Chondrocyte (in vitro differentiated cells): ENCODE measurements around the gene TICAM2. TPM values are rescaled to one million over a fixed set of nuclear protein-coding genes. Genes with fewer than 3 reads are reported as not detected.

ENCODE experiments used
- DNase-seq: peaks from one replicate; pipeline ENCODE4 v3.0.0; 2021; ENCODE audit warnings: mixed read lengths, low spot score
- H3K27ac Mint-ChIP-seq: one replicate; pipeline ENCODE4 v1.8.0; 2021; ENCODE audit warnings: mild to moderate bottlenecking, moderate library complexity, mixed read lengths; ENCODE audit not compliant: unreplicated experiment
- H3K27me3 Mint-ChIP-seq: 2 replicates; pipeline ENCODE4 v1.8.0; 2021; ENCODE audit warnings: low read depth, mixed read lengths
- H3K36me3 Mint-ChIP-seq: 2 replicates; pipeline ENCODE4 v1.8.0; 2021; ENCODE audit warnings: low read depth, mixed read lengths
- H3K4me1 Mint-ChIP-seq: 2 replicates; pipeline ENCODE4 v1.8.0; 2021; ENCODE audit warnings: low read depth, mild to moderate bottlenecking, mixed read lengths
- H3K4me3 Mint-ChIP-seq: one replicate; pipeline ENCODE4 v1.8.0; 2021; ENCODE audit warnings: mild to moderate bottlenecking, moderate library complexity, mixed read lengths; ENCODE audit not compliant: unreplicated experiment
- H3K9me3 Mint-ChIP-seq: 2 replicates; pipeline ENCODE4 v1.8.0; 2021; ENCODE audit warnings: low read depth, mixed read lengths
- total RNA-seq: library from RNA; stranded (reverse); gene quantifications from 3 replicates; pipeline ENCODE4 v1.2.1, GENCODE V29; 2021
- TF ChIP-seq, protein P1 (sequence below): fragments of 200-600 bp; sonication (generic); IDR thresholded peaks from 2 replicates; pipeline ENCODE4 v1.5.0; 2021; ENCODE audit warnings: antibody characterized with exemption, mild to moderate bottlenecking, moderate library complexity

The TICAM2 gene
- total RNA-seq, 1 donor from 2014 or later: 4.7 TPM

DNA sequence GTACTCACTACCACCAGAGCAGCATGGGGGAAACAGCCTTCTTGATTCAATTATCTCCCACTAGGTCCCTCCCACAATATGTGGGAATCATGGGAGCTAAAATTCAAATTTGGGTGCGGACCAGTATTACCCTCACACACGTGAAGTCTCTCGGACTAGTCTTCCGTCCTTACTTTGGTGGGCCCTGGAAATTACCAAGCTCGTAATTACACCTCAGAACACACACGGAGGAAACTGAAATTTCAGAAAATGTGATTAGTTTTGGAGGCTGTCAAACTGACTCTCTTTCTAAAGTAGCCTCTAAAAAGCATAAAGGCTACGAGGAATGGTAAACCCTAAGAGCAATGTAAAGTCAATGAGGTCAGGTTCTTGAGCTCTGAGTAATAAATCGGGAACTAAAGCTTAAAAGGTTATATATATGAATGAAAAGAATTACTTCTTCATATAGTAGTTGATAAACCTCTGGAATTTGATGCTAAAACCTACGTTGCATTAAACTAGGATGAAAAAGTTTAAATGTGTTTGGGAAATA is 56.9 kb downstream of the TICAM2 start:
- TF ChIP-seq, protein P1, sequence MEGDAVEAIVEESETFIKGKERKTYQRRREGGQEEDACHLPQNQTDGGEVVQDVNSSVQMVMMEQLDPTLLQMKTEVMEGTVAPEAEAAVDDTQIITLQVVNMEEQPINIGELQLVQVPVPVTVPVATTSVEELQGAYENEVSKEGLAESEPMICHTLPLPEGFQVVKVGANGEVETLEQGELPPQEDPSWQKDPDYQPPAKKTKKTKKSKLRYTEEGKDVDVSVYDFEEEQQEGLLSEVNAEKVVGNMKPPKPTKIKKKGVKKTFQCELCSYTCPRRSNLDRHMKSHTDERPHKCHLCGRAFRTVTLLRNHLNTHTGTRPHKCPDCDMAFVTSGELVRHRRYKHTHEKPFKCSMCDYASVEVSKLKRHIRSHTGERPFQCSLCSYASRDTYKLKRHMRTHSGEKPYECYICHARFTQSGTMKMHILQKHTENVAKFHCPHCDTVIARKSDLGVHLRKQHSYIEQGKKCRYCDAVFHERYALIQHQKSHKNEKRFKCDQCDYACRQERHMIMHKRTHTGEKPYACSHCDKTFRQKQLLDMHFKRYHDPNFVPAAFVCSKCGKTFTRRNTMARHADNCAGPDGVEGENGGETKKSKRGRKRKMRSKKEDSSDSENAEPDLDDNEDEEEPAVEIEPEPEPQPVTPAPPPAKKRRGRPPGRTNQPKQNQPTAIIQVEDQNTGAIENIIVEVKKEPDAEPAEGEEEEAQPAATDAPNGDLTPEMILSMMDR: no peak
- H3K27ac Mint-ChIP-seq: no peak overlapping the region
- no peaks in the 10 kb centered on the region for H3K27me3 Mint-ChIP-seq
- H3K9me3 Mint-ChIP-seq: no peaks in the 10 kb centered on the region
- no peak overlapping the region for H3K4me3 Mint-ChIP-seq
- H3K36me3 Mint-ChIP-seq: no peaks in the 10 kb centered on the region
- no peak for DNase-seq
- H3K4me1 Mint-ChIP-seq: peaks cover 26% of the 10 kb centered on the region

DNA sequence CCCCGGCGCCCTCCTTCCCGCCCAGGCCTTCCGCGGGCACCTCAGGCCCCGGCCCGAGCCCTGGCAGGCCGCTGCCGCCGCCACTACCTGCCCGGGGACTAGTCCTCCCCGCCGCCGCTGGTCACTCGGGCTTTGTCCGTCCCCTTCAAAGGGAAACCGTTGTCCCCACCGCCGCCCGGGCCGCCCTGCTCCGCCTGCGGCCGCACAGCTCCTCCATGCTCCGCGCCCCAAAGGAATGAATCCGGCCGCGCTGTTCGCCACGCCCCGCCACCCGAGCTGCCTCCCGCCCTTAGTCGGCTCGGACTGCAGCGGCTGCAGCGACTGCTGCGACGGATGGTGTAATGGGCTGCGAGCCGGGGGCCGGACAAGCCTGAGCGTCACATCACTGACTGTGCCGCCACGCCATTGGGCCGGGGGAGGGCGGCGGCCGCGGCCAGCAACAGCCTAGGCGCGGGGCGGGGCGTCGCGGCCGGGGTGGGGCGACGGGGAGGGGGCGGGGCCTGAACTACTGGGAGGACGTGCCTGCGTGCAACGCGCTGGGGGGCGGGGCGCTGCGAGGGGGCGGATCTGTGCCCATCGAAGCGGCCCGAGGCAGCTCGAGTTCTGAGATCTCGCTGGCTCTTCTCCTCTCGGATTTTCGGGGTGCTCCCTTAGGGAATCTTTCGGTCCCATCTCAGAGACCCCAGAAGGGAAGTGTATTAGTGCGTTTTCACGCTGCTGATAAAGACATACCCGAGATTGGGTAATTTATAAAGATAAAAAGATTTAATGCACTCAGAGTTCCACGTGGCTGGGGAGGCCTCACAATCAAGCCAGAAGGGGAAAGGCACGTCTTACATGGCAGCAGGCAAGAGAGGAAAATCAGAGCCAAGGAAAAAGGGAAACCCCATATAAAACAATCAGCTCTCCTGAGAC is 57.6 kb downstream of the TICAM2 start, which contains the start of gene FEM1C:
Gene FEM1C, minus strand, starts transcription at position 340 of the 915 bp plus-strand sequence. CDS start 1,282 bp downstream, outside the sequence.
- peak within 1 kb of the TSS; percentile 94 for H3K4me3 Mint-ChIP-seq
- TF ChIP-seq, protein P1: no peak
- peak within 1 kb of the TSS; percentile 99 for H3K27ac Mint-ChIP-seq

DNA sequence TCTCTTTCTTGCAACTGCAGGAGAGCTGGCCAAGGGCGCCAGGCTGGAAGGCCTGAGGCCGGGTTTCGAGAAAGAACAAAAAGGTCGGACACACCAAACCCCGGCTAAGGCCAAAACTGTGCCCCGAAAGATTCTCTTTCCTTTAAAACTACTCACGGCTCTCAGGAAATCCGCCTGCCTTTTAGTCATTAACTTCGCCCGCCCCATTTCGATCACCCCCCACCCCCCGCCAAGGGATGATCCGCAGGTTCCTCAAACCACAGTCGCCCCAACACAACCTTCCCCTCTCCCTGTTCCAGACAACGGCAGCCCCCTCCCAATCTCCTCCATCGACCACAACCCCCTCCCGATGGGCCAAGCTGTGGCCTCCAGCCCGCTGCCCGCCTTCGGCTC is 58.2 kb downstream of the TICAM2 start:
- H3K36me3 Mint-ChIP-seq: peaks cover 9% of the 10 kb centered on the region
- no peak for DNase-seq
- H3K27ac Mint-ChIP-seq: peak overlapping the region; percentile 99
- TF ChIP-seq, protein P1: no peak
- no peaks in the 10 kb centered on the region for H3K9me3 Mint-ChIP-seq
- H3K4me3 Mint-ChIP-seq: peak overlapping the region; percentile 94
- peaks cover 40% of the 10 kb centered on the region for H3K4me1 Mint-ChIP-seq
- no peaks in the 10 kb centered on the region for H3K27me3 Mint-ChIP-seq

More for the DNA sequence above, 57.6 kb downstream of the TICAM2 start, which contains the start of gene FEM1C:
- DNase-seq: peak; percentile 99
- Mint-ChIP-seq H3K27me3 (no peaks in the 10 kb centered on the region), H3K9me3 (no peaks in the 10 kb centered on the region), H3K36me3 (peaks cover 4% of the 10 kb centered on the region), H3K4me1 (peaks cover 33% of the 10 kb centered on the region)

DNA sequence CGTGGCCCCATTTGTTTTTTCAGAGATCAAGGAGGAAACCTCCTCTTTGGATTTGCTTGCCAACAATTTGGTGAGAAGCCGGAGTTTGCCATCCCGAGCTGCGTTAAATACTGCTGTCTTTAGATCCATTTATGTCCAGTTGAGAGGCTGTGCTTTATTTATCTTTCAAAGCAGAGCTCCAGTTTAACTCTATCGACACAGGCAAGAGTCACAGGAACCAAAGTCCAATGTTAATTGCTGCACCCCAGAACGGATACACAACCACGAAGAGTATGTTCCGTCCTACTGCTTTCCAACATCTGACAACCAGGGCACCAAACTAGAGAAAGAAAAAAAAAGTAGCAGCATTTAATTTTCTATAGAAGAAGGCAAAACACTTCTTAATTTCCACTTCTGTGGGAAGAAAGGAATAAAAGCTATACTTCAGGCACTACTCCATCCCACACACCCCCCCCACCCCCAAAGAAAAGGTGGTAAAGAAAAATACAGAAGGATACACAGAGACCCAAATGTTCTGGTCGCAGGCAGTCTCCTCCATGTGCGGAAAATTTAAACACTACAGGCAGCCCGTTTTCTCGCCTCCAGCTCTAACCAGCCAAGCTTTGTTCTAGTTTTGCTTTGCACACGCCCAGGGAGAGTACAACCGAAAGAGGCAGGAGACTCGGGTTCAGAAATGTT is 58.8 kb downstream of the TICAM2 start:
- DNase-seq: no peak
- H3K27ac Mint-ChIP-seq: peak overlapping the region; percentile 99
- H3K4me1 Mint-ChIP-seq: peaks cover 45% of the 10 kb centered on the region
- peak overlapping the region; percentile 94 for H3K4me3 Mint-ChIP-seq
- no peaks in the 10 kb centered on the region for H3K27me3 Mint-ChIP-seq
- peaks cover 3% of the 10 kb centered on the region for H3K9me3 Mint-ChIP-seq
- H3K36me3 Mint-ChIP-seq: peaks cover 13% of the 10 kb centered on the region
- TF ChIP-seq, protein P1: no peak
